Left hindlimb (tissue), 1 donor: ENCODE data around the gene IZUMO4.

Source experiments
- DNase-seq: peaks from one replicate; pipeline ENCODE4 v3.0.0-alpha.2; 2018

Gene IZUMO4

GRCh38 chr19:2059422-2060201 lies 37.1 kb upstream of the IZUMO4 start:
- no peak for DNase-seq

GRCh38 chr19:2060884-2061494 lies 35.7 kb upstream of the IZUMO4 start:
- peak; percentile 85 for DNase-seq

GRCh38 chr19:2061495-2062388 lies 35.0 kb upstream of the IZUMO4 start:
- DNase-seq: peak; percentile 99

- DNase-seq: no peak
Measured at GRCh38 chr19:2062389-2062729, 34.4 kb upstream of the IZUMO4 start.

GRCh38 chr19:2062770-2063169 lies 33.9 kb upstream of the IZUMO4 start:
- DNase-seq: no peak

GRCh38 chr19:2063824-2064223 lies 32.9 kb upstream of the IZUMO4 start:
- DNase-seq: no peak

- DNase-seq: no peak
Measured at GRCh38 chr19:2064395-2064787, 32.3 kb upstream of the IZUMO4 start.

- no peak for DNase-seq
Measured at GRCh38 chr19:2064788-2065524, 31.8 kb upstream of the IZUMO4 start.

GRCh38 chr19:2070436-2070827 lies 26.3 kb upstream of the IZUMO4 start:
- no peak for DNase-seq

GRCh38 chr19:2070986-2071673 lies 25.6 kb upstream of the IZUMO4 start:
- no peak for DNase-seq

GRCh38 chr19:2072757-2073551 lies 23.8 kb upstream of the IZUMO4 start:
- DNase-seq: no peak

- no peak for DNase-seq
Measured at GRCh38 chr19:2076526-2076944, 20.2 kb upstream of the IZUMO4 start.

GRCh38 chr19:2077398-2077797 lies 19.3 kb upstream of the IZUMO4 start:
- no peak for DNase-seq

- DNase-seq: no peak
Measured at GRCh38 chr19:2077833-2078619, 18.7 kb upstream of the IZUMO4 start.

- no peak for DNase-seq
Measured at GRCh38 chr19:2079076-2079864, 17.4 kb upstream of the IZUMO4 start.

- no peak for DNase-seq
Measured at GRCh38 chr19:2079865-2080301, 16.8 kb upstream of the IZUMO4 start.

- no peak for DNase-seq
Measured at GRCh38 chr19:2080336-2080988, 16.3 kb upstream of the IZUMO4 start.

- DNase-seq: no peak
Measured at GRCh38 chr19:2081873-2082810, 14.6 kb upstream of the IZUMO4 start.
